Keratinocyte (primary cell): Measurements from ENCODE around the gene ANKS1B. TPM values are rescaled to one million over a fixed set of nuclear protein-coding genes. Genes with fewer than 3 reads are reported as not detected.

ENCODE experiments used
- DNase-seq: peaks from one replicate; pipeline ENCODE4 v3.0.0-alpha.2; 2011; ENCODE audit warnings: low read depth, missing footprints, low spot score
- FAIRE-seq: peaks from 2 replicates; lab custom pipeline; 2011; peaks lifted over from hg19 to GRCh38; lab: Jason Lieb, UNC
- H2AFZ ChIP-seq: 2 replicates; pipeline ENCODE4 v1.6.0; 2012; ENCODE audit warnings: low read length, control low read depth, inconsistent platforms; ENCODE audit not compliant: control insufficient read depth
- H3K27ac ChIP-seq: 2 replicates; pipeline ENCODE4 v1.5.1; 2011; ENCODE audit warnings: low read length; ENCODE audit not compliant: control insufficient read depth, insufficient read depth
- H3K27me3 ChIP-seq: 3 replicates; pipeline ENCODE4 v1.6.0; 2011; ENCODE audit warnings: low read length; ENCODE audit not compliant: control insufficient read depth, insufficient read depth; ENCODE audit errors: extremely low read depth
- H3K36me3 ChIP-seq, 2 experiments: 2 replicates in 1 of 2; 3 replicates in 1 of 2; pipeline ENCODE4 v1.5.1; 2011; ENCODE audit warnings: low read length in 2 of 2, mild to moderate bottlenecking in 1 of 2; ENCODE audit not compliant: control insufficient read depth in 2 of 2, insufficient read depth in 2 of 2; ENCODE audit errors: extremely low read depth in 1 of 2
- H3K4me1 ChIP-seq: 3 replicates; pipeline ENCODE4 v1.5.1; 2011; ENCODE audit warnings: low read length; ENCODE audit not compliant: control insufficient read depth, insufficient read depth; ENCODE audit errors: extremely low read depth
- H3K4me2 ChIP-seq: 3 replicates; pipeline ENCODE4 v1.6.0; 2011; ENCODE audit warnings: low read depth, low read length; ENCODE audit not compliant: control insufficient read depth, insufficient read depth; ENCODE audit errors: extremely low read depth
- H3K4me3 ChIP-seq, 3 experiments: fragments of 200-600 bp in 1 of 3; sonication (generic) in 1 of 3; 2 replicates in 2 of 3; 3 replicates in 1 of 3; pipeline ENCODE4 v1.5.1; 2011 to 2016; ENCODE audit warnings: low read length in 3 of 3, mild to moderate bottlenecking in 3 of 3, control low read depth in 2 of 3, inconsistent platforms in 1 of 3, low read depth in 1 of 3, mixed read lengths in 1 of 3, mixed run types in 1 of 3, moderate library complexity in 1 of 3; ENCODE audit not compliant: control insufficient read depth in 2 of 3, insufficient read depth in 2 of 3; ENCODE audit errors: extremely low read depth in 1 of 3
- H3K79me2 ChIP-seq: 2 replicates; pipeline ENCODE4 v1.6.0; 2012; ENCODE audit warnings: low read length; ENCODE audit not compliant: control insufficient read depth, insufficient read depth
- H3K9ac ChIP-seq: 3 replicates; pipeline ENCODE4 v1.6.0; 2011; ENCODE audit warnings: low read length; ENCODE audit not compliant: control insufficient read depth, insufficient read depth; ENCODE audit errors: extremely low read depth
- H3K9me1 ChIP-seq: 3 replicates; pipeline ENCODE4 v1.6.0; 2011; ENCODE audit warnings: low read length; ENCODE audit not compliant: control insufficient read depth, insufficient read depth; ENCODE audit errors: extremely low read depth
- H3K9me3 ChIP-seq: 2 replicates; pipeline ENCODE4 v1.5.1; 2012; ENCODE audit warnings: low read depth, low read length; ENCODE audit not compliant: control insufficient read depth
- H4K20me1 ChIP-seq: 3 replicates; pipeline ENCODE4 v1.6.0; 2011; ENCODE audit warnings: low read length; ENCODE audit not compliant: control insufficient read depth, insufficient read depth; ENCODE audit errors: extremely low read depth
- CTCF ChIP-seq, 3 experiments: IDR thresholded peaks in 1 of 3; conservative IDR thresholded peaks in 1 of 3; optimal IDR thresholded peaks in 1 of 3; 2 replicates in 2 of 3; 3 replicates in 1 of 3; pipeline versions ENCODE3 to v1.5.1; 2011; ENCODE audit warnings: low read length in 3 of 3, mild to moderate bottlenecking in 3 of 3, moderate library complexity in 2 of 3, control low read depth in 1 of 3, inconsistent platforms in 1 of 3; ENCODE audit not compliant: insufficient read depth in 2 of 3; ENCODE audit errors: extremely low read depth in 1 of 3
- EZH2 ChIP-seq: IDR thresholded peaks from one replicate; pipeline ENCODE4 v1.6.1; 2012; ENCODE audit warnings: inconsistent platforms, mild to moderate bottlenecking, low read length, moderate library complexity
- dilution Hi-C: fragments of 300-500 bp; cut with MboI; formaldehyde crosslinking; loops from one replicate; pipeline ENCODE4 v1.7.0; 2020; ENCODE audit warnings: low sequenced_read_pairs; ENCODE audit not compliant: extremely low pct_ligation_motif_present
- polyA plus RNA-seq, 5 experiments: library from polyadenylated mRNA; depleted of rRNA in 3 of 5; stranded (reverse) in 3 of 5; stranded (forward) in 1 of 5; unstranded in 1 of 5; fragments of >200 nt; gene quantifications; 1 replicate in 1 of 5; 2 replicates in 3 of 5; 3 replicates in 1 of 5; pipeline versions ENCODE4 v1.2.1 to v1.2.3, GENCODE V29; 2011 to 2012; ENCODE audit warnings: missing spikeins in 2 of 5, low read depth in 1 of 5, low replicate concordance in 1 of 5

ANKS1B gene
- polyA plus RNA-seq, 1 donor (not counting 4 experiments of a cell fraction or from before 2014, with no cell fraction given): not detected

GRCh38 chr12:99026332-99027054 is 958.2 kb downstream of the ANKS1B start:
- Histone ChIP-seq H3K27ac (no peak overlapping the region), H3K4me2 (no peak overlapping the region), H3K4me1 (no peaks in the 10 kb centered on the region), H3K9me3 (no peaks in the 10 kb centered on the region), H2AFZ (no peak overlapping the region), H3K4me3 (no peak overlapping the region), H3K79me2 (no peaks in the 10 kb centered on the region), H4K20me1 (no peaks in the 10 kb centered on the region), H3K36me3 (no peaks in the 10 kb centered on the region), H3K9ac (no peak overlapping the region), H3K9me1 (no peaks in the 10 kb centered on the region), H3K27me3 (no peaks in the 10 kb centered on the region)
- no peak for FAIRE-seq
- dilution Hi-C loops: no loop called here
- TF ChIP-seq EZH2 (no peak), CTCF (optimal IDR thresholded peaks at IDR 0.05 in 1 of 3, IDR thresholded peaks at IDR 0.05 in 1 of 3, conservative IDR thresholded peaks at IDR 0.05 in 1 of 3; ENCODE audit: extremely low read depth in 1 of 3, insufficient read depth in 2 of 3, low read length in 3 of 3) (no peak)
- no peak for DNase-seq

DNA sequence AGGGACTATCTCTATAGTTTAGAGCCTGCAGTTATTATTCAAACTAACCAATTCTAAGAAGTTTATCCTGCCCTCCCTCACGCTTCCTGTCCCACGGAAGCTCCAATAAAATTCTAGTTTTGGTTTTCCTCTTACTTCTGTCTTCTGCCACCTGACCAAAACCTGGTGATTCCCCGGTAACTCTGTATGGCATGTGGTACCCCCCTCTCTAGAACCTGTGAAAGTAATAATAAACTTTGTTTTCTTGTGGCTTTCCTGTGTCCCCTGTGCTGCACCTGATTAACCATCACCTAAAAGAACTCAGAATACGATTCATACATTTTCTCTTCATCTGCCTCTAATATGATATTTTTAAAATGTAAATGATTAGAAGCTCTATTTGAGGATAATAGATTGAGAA is 959.9 kb downstream of the ANKS1B start:
- H3K4me1 ChIP-seq: no peaks in the 10 kb centered on the region
- H3K9ac ChIP-seq: no peak overlapping the region
- H2AFZ ChIP-seq: no peak overlapping the region
- H3K27me3 ChIP-seq: no peaks in the 10 kb centered on the region
- H3K27ac ChIP-seq: no peak overlapping the region
- no peaks in the 10 kb centered on the region for H3K9me1 ChIP-seq
- H3K4me3 ChIP-seq: no peak overlapping the region
- no peak overlapping the region for H3K4me2 ChIP-seq
- no peaks in the 10 kb centered on the region for H3K9me3 ChIP-seq
- FAIRE-seq: no peak
- dilution Hi-C loops: no loop called here
- H3K79me2 ChIP-seq: no peaks in the 10 kb centered on the region
- H3K36me3 ChIP-seq: no peaks in the 10 kb centered on the region
- no peak for TF ChIP-seq CTCF (optimal IDR thresholded peaks at IDR 0.05 in 1 of 3, IDR thresholded peaks at IDR 0.05 in 1 of 3, conservative IDR thresholded peaks at IDR 0.05 in 1 of 3; ENCODE audit: extremely low read depth in 1 of 3, insufficient read depth in 2 of 3, low read length in 3 of 3)
- TF ChIP-seq EZH2: no peak
- no peaks in the 10 kb centered on the region for H4K20me1 ChIP-seq
- DNase-seq: no peak
